HEK293 (cell line): Measurements from ENCODE around the gene CLCN2.

Experiments
- AEBP2 ChIP-seq: fragments of 450-650 bp; formaldehyde crosslinking; IDR thresholded peaks from 2 replicates; pipeline ENCODE4 v1.5.1; 2016; ENCODE audit warnings: missing biosample characterization, missing genetic modification characterization, borderline replicate concordance
- BCL6B ChIP-seq: fragments of 450-650 bp; formaldehyde crosslinking; IDR thresholded peaks from 2 replicates; pipeline ENCODE4 v1.5.1; 2017; ENCODE audit warnings: missing biosample characterization, missing genetic modification characterization
- GFI1B ChIP-seq: fragments of 450-650 bp; formaldehyde crosslinking; IDR thresholded peaks from 2 replicates; pipeline ENCODE4 v1.5.1; 2016; ENCODE audit warnings: missing biosample characterization, missing genetic modification characterization
- HIC1 ChIP-seq: fragments of 450-650 bp; formaldehyde crosslinking; IDR thresholded peaks from 2 replicates; pipeline ENCODE4 v1.5.1; 2016; ENCODE audit warnings: missing biosample characterization, missing genetic modification characterization
- HOXA7 ChIP-seq: sonication (generic); formaldehyde crosslinking; IDR thresholded peaks from 2 replicates; pipeline ENCODE4 v1.8.1; 2022; ENCODE audit warnings: missing genetic modification reagents, borderline replicate concordance
- HOXD13 ChIP-seq: sonication (generic); formaldehyde crosslinking; IDR thresholded peaks from 2 replicates; pipeline ENCODE4 v1.8.0; 2022; ENCODE audit warnings: missing genetic modification reagents, borderline replicate concordance
- PBX3 ChIP-seq: sonication (generic); formaldehyde crosslinking; IDR thresholded peaks from 2 replicates; pipeline ENCODE4 v1.8.1; 2022; ENCODE audit warnings: mild to moderate bottlenecking, moderate library complexity, missing genetic modification reagents
- PRDM10 ChIP-seq: fragments of 450-650 bp; formaldehyde crosslinking; IDR thresholded peaks from 2 replicates; pipeline ENCODE4 v1.5.1; 2016; ENCODE audit warnings: missing biosample characterization, missing genetic modification characterization
- SETDB1 ChIP-seq: IDR thresholded peaks from one replicate; pipeline ENCODE4 v1.6.1; 2017; ENCODE audit warnings: mild to moderate bottlenecking, low read length, moderate library complexity, mixed read lengths; ENCODE audit not compliant: insufficient read length
- SP2 ChIP-seq: fragments of 450-650 bp; formaldehyde crosslinking; IDR thresholded peaks from 2 replicates; pipeline ENCODE4 v1.5.1; 2016; ENCODE audit warnings: missing biosample characterization, missing genetic modification characterization
- ZBTB49 ChIP-seq: fragments of 450-650 bp; formaldehyde crosslinking; IDR thresholded peaks from 2 replicates; pipeline ENCODE4 v1.5.1; 2016; ENCODE audit warnings: missing biosample characterization, missing genetic modification characterization, low read depth
- ZEB2 ChIP-seq: fragments of 450-650 bp; formaldehyde crosslinking; IDR thresholded peaks from 2 replicates; pipeline ENCODE4 v1.5.1; 2016; ENCODE audit warnings: missing biosample characterization, missing genetic modification characterization
- ZFP41 ChIP-seq: fragments of 450-650 bp; formaldehyde crosslinking; IDR thresholded peaks from 2 replicates; pipeline ENCODE4 v1.5.1; 2016; ENCODE audit warnings: missing biosample characterization, missing genetic modification characterization, borderline replicate concordance
- ZNF169 ChIP-seq: fragments of 450-650 bp; formaldehyde crosslinking; IDR thresholded peaks from 2 replicates; pipeline ENCODE4 v1.5.1; 2016; ENCODE audit warnings: missing biosample characterization, missing genetic modification characterization
- ZNF239 ChIP-seq: fragments of 450-650 bp; formaldehyde crosslinking; IDR thresholded peaks from 2 replicates; pipeline ENCODE4 v1.5.1; 2016; ENCODE audit warnings: missing biosample characterization, missing genetic modification characterization
- ZNF26 ChIP-seq: fragments of 450-650 bp; formaldehyde crosslinking; IDR thresholded peaks from 2 replicates; pipeline ENCODE4 v1.5.1; 2016; ENCODE audit warnings: missing biosample characterization, missing genetic modification characterization
- ZNF324 ChIP-seq: fragments of 450-650 bp; formaldehyde crosslinking; IDR thresholded peaks from 2 replicates; pipeline ENCODE4 v1.5.1; 2016; ENCODE audit warnings: missing biosample characterization, missing genetic modification characterization
- ZNF423 ChIP-seq: fragments of 450-650 bp; formaldehyde crosslinking; IDR thresholded peaks from 2 replicates; pipeline ENCODE4 v1.5.1; 2016; ENCODE audit warnings: missing biosample characterization, missing genetic modification characterization
- ZNF514 ChIP-seq: fragments of 450-650 bp; formaldehyde crosslinking; IDR thresholded peaks from 2 replicates; pipeline ENCODE4 v1.5.1; 2016; ENCODE audit warnings: missing biosample characterization, missing genetic modification characterization
- ZNF585B ChIP-seq: fragments of 450-650 bp; formaldehyde crosslinking; IDR thresholded peaks from 2 replicates; pipeline ENCODE4 v1.5.1; 2016; ENCODE audit warnings: missing biosample characterization, missing genetic modification characterization
- ZNF600 ChIP-seq: fragments of 450-650 bp; formaldehyde crosslinking; IDR thresholded peaks from 2 replicates; pipeline ENCODE4 v1.5.1; 2016; ENCODE audit warnings: missing biosample characterization, missing genetic modification characterization
- ZNF623 ChIP-seq: fragments of 450-650 bp; formaldehyde crosslinking; IDR thresholded peaks from 2 replicates; pipeline ENCODE4 v1.5.1; 2016; ENCODE audit warnings: missing biosample characterization, missing genetic modification characterization
- ZNF692 ChIP-seq: fragments of 450-650 bp; formaldehyde crosslinking; IDR thresholded peaks from 2 replicates; pipeline ENCODE4 v1.5.1; 2016; ENCODE audit warnings: missing biosample characterization, missing genetic modification characterization

The CLCN2 gene

GRCh38 chr3:184362668-184363546 lies 1.5 kb upstream of the CLCN2 start (continued):
- peak; percentile 59 for TF ChIP-seq HIC1
- TF ChIP-seq BCL6B: no peak
- no peak for TF ChIP-seq ZNF585B
- TF ChIP-seq SETDB1: no peak
- TF ChIP-seq ZEB2 (tag by site-specific recombination): peak; percentile 68
- no peak for TF ChIP-seq ZNF623 (tag by site-specific recombination)
- TF ChIP-seq HOXD13 (CRISPR knock-in tag): no peak
- TF ChIP-seq ZFP41 (tag by site-specific recombination): no peak
- peak; percentile 69 for TF ChIP-seq SP2 (tag by site-specific recombination)
- no peak for TF ChIP-seq HOXA7 (CRISPR knock-in tag)
- TF ChIP-seq ZNF169 (tag by site-specific recombination): no peak
- no peak for TF ChIP-seq AEBP2
- 0 out of 2 replicates have a peak, but pooled peaks have one; percentile 5 for TF ChIP-seq ZNF423
- 0 out of 2 replicates have a peak, but pooled peaks have one; percentile 6 for TF ChIP-seq ZNF692 (tag by site-specific recombination)
- TF ChIP-seq ZNF514 (tag by site-specific recombination): no peak
- TF ChIP-seq ZNF600 (tag by site-specific recombination): peak; percentile 42; the same call in 1 of the 2 replicates
- TF ChIP-seq ZNF239 (tag by site-specific recombination): no peak
- no peak; the same call in 1 of the 2 replicates for TF ChIP-seq ZNF324 (tag by site-specific recombination)
- TF ChIP-seq GFI1B (tag by site-specific recombination): no peak
- peak; percentile 84 for TF ChIP-seq PRDM10 (tag by site-specific recombination)
- TF ChIP-seq PBX3 (CRISPR knock-in tag): peak; percentile 69; the same call in 1 of the 2 replicates
- TF ChIP-seq ZBTB49 (tag by site-specific recombination): no peak
- no peak for TF ChIP-seq ZNF26 (tag by site-specific recombination)
